NCI-H128 (cell line): ENCODE results near the gene DHRS12.

Experiments
- DNase-seq: peaks from one replicate; lab custom pipeline; 2025; ENCODE audit not compliant: unreplicated experiment; lab: John Stamatoyannopoulos, UW

The DHRS12 gene

DNA sequence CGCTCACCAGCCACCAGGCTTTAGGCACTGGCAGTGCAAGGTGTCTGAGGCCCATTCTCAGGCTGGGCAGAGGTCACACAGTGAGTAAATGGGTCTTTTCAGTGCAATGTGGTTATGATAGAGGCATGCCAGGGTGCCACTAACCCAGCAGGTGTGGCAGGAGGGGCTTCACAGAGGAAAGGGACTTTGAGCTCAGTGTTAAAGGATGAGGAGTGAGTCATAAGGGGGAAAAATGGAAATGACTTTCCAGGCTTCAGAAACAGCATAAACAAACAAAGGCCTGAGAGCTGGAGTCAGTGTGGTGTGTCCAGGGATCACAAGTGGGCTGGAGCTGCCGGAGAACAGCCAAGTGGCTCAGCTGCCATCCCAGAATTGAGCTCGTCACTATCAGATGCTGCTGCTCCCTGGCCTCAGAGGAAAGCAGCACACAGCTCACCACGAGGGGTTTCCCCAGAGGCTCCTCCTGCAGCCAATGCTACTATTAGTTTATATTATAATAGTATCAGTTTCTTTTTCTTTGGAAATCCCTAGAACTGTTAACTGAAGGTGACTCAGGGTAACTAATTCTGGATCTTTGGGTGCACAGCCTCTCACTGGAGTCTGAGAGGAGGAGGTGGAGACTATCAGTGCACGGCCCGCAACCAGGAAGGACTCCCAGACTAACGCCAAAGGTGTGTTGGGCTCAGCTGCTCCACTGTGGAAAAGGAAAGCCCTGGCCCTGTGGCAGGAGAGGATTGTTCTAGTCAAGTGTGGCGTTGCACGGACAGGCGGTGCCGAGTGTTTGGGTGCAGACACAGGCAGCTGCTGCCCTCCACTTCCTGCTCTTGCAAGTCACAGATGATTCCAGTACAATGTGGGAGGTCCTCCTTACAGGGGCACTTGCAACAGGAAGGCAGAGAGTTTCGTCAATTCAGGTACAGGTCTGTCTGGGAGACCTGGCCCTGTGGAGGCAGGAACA is 39.5 kb downstream of the DHRS12 start:
- DNase-seq = peak; percentile 17

DNA sequence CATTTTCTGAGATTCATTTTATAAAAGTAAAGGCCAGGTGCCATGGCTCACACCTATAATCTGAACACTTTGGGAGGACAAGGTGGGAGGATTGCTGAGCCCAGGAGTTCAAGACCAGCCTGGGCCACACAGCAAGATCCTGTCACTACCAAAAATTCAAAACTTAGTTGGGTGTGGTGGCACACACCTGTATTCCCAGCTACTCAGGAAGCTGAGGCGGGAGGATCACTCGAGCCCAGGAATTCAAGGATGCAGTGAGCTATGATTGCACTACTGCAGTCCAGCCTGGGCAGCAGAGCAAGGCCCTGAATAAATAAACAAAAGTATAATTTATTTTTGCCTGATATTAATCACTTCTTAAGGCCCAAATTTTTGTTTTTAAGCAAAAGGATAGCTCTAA is 40.5 kb downstream of the DHRS12 start:
- no peak for DNase-seq

DNA sequence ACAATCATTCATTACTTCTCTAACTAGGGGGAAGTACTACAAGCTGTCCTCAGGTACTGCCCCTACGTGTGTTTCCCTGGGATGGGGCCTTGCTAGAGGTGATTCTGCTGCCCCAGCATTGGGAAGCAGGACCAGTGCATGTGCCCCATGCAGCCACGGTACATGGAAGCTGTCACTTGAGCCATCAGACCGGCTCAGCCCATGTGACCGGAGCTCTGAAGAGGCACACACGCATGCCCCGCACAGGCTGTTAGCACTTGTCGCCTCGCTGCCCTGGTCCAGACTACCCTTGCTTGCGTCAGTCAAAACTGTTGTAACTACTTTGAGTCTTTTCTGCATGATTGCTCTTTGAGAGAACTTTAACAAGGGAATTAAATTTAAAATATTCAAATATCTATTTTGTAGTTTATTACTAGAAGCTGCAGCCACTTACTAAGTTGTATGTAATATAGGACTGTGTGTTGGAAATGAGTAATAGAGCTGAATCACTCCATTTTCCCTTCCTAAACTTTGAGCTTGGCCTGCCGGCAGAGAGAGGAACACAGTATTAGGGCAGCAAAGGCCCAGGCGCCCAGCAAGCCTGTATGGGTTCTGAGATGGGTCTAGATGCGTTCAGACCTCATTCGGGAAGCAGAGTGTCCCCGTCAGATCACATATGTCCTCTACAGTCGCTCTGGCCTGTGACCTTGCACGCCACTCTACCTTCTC is 42.2 kb downstream of the DHRS12 start:
- DNase-seq = no peak

DNA sequence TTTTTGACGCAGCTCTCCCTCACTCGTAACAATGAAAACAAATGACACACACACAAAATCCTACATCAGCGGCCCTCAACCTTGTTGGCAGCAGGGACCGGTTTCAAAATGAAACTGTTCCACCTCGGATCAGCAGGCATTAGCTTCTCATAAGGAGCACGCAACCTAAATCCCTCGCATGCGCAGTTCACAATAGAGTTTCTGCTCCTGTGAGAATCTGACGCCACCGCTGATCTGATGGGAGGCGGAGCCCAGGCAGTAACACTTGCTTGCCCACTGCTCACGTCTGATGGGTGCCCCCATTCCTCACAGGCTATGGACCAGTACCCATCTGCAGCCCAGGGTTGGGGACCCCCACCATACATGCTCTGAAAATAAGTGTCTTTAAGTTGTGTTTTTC is 43.4 kb downstream of the DHRS12 start:
- no peak for DNase-seq

DNA sequence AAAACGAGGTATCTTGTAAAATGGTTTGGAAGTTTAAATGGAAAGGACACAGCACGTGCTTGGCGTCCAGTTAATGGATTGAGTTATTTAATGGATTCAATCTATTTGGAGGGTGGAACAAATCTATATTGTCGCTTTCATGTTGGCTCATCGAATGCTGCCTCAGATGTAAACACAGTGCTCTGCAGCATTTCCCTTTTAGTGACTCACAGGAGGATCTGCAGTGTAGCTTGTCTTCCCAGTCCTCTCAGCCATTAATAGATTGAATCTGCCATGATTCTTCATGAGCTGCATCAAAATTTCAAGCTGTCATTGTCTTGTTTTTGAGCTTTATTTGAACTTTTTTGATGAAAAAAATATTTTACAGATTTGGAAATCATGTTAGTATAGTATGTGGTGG is 44.7 kb downstream of the DHRS12 start:
- no peak for DNase-seq

DNA sequence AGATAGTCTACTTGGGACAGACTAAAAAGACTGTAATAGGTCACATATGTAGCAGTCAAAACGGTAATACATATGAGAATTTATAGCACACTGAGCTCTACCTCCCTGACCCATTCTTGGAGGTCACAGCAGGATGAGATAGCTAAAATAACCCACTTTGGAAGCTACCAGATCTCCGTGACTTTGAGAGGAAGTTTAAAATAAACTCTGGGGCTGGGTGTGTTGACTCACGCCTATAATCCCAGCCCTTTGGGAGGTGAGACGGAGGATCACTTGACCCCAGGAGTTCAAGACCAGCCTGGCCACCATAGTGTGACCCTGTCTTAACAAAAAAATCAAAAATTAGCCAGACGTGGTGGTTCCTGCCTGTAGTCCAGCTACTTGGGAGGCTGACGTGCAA is 45.3 kb downstream of the DHRS12 start:
- DNase-seq = no peak

DNA sequence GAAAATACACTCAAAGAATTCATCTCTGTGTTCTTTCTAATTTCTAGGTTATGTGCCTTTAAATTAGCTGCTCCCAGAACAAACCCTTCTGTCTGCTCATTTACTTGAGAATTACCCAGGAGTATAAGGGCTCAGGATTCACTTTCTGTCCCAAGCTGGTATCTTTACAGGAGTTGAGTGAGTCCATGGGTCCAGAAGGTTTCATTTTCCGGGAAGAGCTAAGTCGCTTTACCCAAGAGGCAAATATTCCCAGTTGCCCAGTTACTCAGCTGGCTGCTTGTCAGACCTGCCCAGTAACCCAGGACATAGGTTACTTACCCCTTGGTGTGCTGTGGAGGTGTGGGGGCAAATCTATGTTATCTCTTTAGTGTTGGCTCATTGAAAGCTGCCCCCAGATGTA is 47.3 kb downstream of the DHRS12 start:
- DNase-seq = no peak

DNA sequence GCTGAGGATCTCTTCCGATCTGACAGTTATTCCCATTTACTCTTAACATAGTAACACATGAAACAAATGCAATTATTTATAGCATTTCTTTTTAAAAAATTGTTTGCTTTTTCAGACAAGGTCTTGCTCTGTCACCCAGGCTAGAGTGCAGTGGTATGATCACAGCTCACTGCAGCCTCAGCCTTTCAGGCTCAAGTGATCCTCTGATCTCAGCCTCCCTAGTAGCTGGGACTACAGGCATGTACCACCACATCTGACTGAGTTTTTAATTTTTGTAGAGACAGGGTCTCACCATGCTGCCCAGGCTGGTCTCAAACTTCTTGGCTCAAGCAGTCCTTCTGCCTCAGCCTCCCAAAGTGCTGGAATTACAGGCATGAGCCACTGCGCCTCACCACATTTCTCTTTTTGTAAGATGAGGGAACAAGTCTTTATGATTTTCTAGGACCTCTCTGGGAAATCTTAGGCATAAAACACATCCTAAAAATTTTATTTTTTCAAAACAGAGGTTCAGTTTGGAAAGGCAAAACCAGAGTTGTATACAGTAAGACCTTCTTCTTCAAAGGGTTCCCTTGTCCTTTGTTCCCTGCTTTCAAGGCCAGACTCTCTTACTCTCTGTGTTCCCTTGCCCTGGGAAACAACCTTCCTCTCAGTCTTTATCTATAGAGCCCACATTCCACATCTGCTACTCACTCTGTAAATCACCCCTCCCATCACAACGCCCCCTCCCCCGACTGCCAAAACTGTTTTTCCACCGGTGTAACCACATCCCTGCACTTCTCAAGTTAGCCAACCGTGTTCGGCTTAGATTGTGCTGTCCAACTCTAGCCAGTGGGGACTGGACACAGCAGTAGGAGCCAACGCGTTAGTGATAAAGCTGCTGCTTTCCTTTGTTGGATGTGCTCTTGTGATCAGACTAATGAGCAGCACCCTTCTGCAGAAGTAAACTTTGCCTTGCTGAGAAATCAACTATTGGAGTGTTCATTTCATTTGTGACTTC is 56.2 kb downstream of the DHRS12 start:
- DNase-seq = no peak

DNA sequence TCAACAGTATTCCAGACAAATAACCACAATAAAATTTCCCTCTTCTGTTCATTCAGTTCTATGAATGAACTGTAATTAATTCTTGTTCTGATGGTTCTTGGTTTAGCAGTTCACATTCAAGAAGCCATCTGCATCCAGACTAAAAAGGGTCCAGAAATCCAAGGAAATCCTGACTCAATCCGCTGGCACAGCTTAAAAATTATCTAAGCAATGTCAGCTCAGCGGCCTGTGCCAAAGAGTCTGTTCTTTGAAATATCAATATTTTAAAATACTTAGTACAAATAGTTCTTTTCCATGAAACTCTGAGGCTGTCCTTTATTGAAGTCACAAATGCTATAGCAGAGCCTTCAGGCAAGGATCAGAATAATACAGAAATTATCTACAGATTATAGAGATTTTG is 57.2 kb downstream of the DHRS12 start:
- no peak for DNase-seq

DNA sequence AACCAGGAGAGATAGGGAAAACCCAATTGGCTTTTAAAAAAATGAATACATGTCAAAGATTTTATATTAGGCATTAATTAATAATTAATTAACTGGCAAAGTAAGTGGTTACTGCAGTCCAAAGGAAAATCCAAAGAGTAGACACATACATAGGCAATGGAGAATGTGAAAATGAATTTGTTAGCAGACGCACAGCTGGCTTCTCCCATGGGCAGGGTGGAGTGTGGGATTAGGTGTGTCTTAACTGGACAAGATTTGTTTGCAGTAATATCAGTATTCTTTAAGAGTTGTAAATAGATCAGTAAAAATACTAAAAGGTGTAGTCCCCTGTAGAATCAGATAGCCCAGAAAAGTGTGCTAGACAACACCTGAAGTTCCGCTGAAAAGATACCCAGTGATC is 58.7 kb downstream of the DHRS12 start:
- DNase-seq = no peak

DNA sequence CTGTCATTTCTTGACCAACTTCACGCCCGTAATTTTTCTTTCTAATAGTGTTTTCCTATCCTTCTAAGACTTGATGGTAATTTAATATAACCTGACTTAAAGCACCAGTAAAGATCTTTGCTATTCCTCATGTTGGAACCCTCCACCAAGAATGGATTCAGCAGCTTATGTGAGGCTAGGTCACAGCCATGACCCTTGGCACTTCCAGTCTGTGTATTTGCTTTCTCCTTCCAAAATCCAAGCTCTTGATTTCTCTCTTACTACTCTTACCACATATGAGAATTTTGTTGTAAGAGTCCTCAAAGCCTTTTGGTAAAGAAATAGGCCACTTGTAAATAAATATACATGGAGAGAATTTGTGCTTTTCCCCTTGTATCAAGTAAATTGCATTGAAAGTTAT is 61.4 kb downstream of the DHRS12 start:
- DNase-seq = no peak

DNA sequence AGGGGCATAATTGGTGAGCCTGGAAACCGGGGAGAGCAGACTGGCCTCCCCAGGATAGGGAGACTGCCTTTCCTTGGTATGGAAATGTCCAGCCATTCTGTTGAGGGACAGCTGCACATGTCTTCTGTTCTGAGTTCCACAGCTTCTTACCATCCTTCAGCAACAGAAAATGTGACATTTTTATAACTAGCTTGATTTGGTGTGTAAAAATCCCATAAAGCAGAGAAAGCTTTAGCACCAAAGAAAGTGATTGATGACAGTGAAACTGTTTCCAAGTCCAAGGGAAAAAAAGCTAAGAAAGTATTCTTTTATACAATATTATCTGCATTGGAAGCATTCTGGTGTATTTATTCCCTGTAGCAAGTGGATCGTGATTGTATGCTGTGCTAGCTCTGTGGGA is 61.9 kb downstream of the DHRS12 start:
- no peak for DNase-seq

DNA sequence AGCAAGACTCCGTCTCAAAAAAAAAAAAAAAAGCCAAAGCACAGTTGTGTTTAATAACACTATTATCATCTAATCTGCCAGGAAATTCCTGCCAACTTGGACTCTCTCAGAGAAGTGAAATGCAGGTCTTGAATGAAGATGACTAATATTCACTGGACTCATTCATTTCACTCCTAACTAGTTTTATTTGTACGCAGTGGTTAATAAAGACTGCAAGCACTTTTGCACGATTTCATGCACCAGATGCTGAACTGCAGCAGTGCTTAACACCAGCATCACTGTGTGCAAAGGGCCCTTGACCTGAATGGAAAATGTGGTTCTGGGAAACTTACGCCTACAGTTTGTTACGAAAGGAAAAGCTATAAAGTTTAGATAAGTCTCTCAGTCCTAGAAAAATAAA is 63.3 kb downstream of the DHRS12 start:
- DNase-seq = no peak

DNA sequence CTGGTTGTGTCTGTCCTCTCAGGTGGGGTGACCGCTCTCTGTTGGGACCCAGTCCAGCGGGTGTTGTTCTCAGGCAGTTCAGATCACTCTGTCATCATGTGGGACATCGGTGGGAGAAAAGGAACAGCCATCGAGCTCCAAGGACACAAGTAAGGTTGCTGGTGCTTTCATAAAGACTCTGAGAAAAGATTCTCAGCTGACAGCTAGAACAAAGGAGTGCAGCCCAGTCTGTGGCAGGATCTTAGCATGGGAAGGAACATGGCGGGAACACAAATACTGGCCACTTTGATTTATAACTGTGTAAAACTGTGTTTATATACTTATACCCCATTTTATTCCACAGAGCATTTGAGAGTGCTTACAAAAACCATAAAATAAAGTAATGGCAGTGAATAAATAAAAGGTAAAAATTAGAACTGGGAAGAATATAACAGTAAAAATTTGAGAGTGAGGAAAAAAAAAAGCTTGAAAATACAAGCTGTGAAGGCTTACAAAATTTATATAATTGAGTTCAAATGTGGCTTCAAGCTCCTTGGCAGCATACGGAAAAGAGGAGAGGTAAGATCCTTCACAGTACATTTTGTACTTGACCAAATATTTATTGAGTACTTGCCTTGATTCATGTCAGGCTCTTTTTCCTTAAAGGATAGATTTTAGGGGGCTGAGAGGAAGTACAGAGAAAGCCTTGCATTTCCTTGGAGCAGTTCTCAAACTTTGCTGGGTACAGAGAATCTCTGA is 64.8 kb downstream of the DHRS12 start:
- DNase-seq = no peak

DNA sequence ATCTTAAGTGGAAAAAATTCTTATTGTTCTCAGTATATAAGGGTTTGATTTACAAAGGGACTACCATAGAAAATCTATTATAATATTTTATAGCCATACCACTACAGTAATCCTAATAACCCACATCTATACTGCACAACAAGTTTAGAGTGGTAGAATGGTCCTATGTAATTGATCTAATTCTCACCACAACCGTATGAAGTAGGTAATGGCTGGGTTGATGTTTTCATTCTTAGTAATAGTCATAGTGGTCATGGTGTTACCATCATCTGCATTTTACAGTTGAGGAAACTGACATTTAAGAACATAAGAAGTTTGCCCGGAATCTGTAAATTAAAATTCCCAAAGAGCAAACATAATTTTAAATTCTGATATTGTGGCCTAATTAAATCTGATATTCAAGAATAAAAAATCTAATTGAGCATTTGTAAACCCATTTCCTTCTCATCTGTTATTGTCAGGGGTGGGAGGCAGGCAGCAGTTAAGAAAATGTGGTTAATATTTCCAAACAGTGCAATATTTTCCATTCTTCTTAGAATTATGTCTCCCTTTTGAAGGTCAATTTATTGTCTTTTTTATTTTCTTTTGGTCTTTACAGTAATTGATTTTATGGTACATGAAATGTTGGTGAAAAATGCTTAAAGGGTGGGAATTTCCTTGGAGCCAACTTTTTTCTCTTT is 65.6 kb downstream of the DHRS12 start:
- no peak for DNase-seq

DNA sequence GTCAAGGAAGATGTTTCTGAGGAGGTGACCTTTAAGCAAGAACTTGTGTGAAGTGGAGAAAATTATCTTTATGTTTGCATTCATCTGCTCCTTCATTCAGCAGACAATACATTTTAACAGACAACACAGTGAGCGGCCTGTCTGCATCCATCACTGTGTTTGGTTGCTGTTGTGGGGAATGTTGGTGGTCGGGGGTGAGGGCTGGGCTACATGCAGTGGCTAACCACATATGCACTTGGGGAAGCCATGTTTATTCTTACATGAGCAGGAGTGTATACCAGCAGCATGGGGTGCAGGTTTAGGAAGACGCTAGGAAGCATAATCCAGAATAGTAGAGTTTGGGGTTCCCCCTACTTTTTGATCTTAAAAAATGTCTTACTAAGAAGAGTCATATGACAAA is 66.4 kb downstream of the DHRS12 start:
- DNase-seq = no peak

DNA sequence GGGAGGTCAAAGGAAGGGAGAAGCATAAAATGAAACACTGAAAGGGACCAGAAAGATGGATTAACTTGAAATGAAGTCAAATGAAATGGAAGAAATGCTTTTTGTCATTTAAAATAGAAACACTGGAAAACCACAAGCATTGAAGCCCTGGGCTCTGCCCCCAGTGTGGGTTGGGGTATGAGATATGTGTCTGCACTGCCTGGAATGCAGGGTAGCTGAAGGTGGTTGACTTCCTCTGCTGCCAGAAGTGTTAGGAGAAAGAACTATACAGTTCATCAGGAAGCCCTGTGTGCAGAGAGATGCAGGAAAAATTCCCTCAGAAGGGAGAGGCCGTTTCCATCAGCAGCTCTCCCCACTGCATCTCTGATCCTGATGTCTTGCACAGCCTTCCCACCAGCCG is 69.2 kb downstream of the DHRS12 start:
- no peak for DNase-seq

DNA sequence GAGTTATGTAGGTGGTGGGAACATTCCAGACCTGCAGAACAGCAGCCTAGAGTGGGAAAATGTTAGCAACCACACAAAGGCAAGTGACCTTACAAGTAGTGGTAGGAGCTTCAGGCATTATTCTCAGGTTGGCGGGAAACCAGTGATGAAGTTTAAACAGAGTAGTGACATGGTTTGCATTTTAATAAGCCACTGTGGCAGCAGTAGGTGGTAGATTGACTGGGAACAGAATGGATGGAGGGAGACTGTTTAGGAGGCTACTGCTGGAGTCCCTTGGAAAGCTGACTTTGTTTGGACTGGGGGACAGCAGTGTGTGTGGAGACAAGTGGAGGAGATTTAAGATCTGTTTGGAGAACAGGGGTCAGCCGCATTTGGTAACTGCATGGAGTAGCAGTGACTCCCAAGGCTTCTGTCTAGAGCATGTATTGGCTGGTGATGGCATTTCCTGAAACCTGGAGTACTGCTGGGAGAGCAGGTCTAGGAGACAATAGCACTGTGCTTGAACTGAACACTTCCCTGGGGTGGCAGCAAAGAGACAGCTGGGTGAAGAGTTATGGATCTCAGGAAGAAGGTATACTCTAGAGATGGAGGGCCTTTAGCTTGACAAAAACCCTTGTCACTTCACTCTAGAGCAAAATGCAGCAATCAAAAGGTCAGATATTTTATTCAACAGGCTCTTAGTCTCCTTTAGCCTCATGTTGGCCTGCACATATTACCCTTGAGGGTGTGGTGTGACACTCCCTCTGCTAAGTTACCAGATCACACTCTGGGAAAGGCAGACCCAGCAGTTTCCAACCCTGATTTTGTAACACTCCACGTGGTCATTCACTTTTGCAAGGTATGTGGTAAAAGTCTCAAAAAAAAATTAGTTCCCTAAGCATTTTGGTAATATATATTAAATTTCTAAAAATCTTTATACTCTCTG is 70.3 kb downstream of the DHRS12 start:
- DNase-seq = no peak

DNA sequence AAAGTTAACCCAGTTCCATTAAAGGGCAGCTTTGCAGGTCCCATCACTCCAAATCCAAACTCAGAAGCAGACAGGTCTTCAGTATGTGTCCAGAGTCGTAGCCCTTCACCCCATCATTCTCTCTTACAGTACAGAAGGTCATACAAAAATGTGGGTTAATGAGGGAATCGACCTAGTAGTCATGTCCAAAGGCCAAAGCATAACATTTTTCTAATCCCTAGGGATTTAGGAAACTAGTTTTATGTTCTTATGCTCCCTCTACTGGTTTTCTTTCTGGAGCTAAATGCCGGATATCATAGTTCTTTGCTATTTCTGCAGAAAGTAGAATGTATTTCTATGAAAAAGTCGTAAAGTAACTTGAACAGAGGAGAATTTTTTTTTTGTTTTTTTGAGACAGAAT is 72.2 kb downstream of the DHRS12 start:
- no peak for DNase-seq
